ENCODE results near the gene BLTP3B.

The BLTP3B gene

DNA sequence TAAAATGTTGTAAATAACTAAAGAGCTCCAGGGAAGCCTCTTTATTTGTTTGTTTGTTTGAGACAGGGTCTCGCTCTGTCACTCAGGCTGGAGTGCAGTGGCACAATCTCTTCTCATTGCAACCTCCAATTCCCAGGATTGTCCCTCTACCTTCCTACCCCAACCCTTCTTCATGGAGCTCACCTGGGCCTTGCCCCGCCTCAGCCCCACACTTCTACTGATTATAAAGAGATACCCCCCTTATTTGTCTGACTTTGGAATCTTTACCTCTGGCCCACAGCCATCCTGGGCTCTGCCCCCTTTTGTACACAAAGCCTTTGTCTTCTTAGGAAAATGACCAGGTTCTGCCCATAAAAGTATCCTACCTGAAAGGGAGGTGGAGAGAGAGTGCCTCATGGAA is 9.1 kb upstream of the BLTP3B start:
- TF ChIP-seq, protein P1, sequence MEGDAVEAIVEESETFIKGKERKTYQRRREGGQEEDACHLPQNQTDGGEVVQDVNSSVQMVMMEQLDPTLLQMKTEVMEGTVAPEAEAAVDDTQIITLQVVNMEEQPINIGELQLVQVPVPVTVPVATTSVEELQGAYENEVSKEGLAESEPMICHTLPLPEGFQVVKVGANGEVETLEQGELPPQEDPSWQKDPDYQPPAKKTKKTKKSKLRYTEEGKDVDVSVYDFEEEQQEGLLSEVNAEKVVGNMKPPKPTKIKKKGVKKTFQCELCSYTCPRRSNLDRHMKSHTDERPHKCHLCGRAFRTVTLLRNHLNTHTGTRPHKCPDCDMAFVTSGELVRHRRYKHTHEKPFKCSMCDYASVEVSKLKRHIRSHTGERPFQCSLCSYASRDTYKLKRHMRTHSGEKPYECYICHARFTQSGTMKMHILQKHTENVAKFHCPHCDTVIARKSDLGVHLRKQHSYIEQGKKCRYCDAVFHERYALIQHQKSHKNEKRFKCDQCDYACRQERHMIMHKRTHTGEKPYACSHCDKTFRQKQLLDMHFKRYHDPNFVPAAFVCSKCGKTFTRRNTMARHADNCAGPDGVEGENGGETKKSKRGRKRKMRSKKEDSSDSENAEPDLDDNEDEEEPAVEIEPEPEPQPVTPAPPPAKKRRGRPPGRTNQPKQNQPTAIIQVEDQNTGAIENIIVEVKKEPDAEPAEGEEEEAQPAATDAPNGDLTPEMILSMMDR (conservative IDR thresholded peaks at IDR 0.05; ENCODE audit: low read depth, low read length): no peak
- no peak for DNase-seq (ENCODE audit: low read depth)
- H3K4me3 ChIP-seq (ENCODE audit: low read length): no peak overlapping the region

DNA sequence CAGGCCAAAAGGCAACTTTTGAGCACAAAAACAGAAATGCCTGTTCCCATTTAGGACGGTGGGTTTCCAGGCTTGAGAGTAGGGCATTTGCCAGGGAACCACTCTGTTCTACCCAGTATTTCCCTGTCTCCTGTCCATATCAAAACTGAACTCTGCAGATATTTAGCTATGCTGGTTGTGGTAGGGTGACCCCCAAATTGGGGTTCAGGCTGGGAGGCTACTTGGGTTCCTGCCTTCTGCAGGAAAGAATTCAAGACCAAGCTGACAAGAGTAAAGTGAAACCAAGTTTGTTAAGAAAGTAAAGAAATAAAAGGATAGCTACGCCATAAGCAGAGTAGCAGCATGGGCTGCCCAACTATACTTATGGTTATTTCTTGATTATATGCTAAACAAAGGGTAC is 3.6 kb upstream of the BLTP3B start:
- no peak overlapping the region for H3K4me3 ChIP-seq (ENCODE audit: low read length)
- TF ChIP-seq, protein P1 (conservative IDR thresholded peaks at IDR 0.05; ENCODE audit: low read depth, low read length): no peak
- DNase-seq (ENCODE audit: low read depth): no peak

DNA sequence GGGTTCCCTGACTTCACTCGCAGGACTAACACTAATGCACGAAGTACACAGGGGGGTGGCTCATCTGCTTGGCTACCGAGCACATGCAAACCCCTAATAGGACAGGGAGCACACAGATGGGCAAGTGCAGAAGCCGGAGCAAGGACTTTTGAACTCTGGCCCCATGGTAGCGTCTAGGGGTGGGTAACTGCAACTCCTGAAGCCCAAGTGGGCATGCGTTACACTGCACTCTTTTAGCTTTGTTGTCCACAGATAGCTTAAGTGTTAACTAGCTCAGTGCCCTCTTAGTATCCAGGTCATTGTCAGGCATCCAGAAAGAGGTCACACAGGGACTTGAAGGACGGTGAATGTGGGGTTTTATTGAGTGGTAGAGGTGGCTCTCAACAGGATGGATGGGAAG is 3.0 kb upstream of the BLTP3B start:
- no peak overlapping the region for H3K4me3 ChIP-seq (ENCODE audit: low read length)
- DNase-seq (ENCODE audit: low read depth): no peak
- TF ChIP-seq, protein P1 (conservative IDR thresholded peaks at IDR 0.05; ENCODE audit: low read depth, low read length): no peak

DNA sequence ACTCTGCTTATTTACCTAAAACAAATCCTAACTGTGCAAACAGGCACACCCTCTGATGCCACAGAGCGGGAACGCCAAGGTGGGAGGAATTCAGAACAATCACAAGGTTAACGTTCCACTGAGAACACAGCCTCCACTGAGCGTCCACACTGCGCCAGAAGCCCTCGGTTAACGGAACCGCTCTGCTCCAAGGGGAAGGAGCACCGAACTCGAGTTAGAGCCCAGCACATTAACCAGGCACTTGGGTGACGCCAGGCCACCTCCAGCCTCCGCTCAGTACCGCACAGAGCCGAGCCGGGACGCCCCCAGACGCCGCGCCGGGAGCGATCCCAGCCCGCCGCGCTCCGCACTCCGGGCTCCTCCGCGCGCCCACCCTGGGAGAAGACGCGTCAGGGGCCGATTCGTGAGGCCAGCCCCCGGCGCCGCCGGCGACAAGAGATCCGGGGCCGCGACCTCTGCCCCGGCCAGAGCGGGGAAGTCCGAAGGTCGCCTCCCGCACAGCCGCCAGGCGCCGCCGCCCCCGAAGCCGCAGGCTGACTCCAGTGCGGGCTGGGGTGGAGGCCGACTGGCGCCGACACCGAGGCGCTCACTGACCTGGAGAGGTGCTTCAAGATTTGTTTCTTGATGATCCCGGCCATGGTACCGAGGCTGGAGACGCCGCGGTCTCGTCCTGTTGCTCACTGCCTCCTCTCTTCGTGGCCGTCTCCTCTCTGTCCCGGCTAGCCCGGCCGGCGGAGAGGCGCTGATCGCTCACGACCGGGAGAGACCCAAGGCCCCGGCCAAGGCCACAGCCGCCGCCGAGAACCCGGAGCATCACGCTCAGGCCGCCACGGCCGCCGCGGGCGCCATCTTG is 450 bp downstream of the BLTP3B start:
- TF ChIP-seq, protein P1 (conservative IDR thresholded peaks at IDR 0.05; ENCODE audit: low read depth, low read length): no peak
- DNase-seq (ENCODE audit: low read depth): no peak
- peak overlapping the region; percentile 88 for H3K4me3 ChIP-seq (ENCODE audit: low read length)

DNA sequence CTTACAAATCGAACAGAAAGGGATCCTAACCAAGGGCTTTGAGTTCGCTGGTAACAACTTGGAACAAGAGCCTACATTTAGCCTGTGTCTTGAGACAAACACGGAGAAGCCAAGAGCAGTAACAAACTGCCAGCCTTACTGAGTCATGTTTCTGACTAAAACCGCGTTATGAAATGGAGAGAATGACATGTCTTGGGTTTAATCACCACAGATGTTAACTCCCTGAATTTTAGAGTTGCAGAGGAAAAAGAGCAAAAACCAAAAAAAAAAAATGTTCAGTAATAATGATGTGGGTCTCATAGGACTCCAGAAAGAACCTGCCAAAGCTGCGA is 1.0 kb downstream of the BLTP3B start:
- DNase-seq (ENCODE audit: low read depth): peak; percentile 76

DNA sequence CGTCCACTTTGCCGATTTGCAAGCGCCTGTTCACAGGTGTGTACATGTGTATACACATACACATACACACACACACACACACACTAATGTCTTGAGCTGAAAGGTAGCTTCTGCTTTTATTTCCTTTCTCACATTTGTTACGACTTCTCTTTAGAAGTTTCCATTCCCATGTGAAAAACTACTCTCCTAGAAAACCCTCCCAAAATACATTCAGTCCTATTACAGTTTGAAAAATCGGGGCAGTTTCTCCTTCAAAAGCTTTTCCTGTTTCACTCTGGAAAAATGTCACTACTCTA is 3.9 kb downstream of the BLTP3B start:
- TF ChIP-seq, protein P1 (conservative IDR thresholded peaks at IDR 0.05; ENCODE audit: low read depth, low read length): no peak
- H3K4me3 ChIP-seq (ENCODE audit: low read length): no peak overlapping the region

More for the DNA sequence above, 1.0 kb downstream of the BLTP3B start:
- peak overlapping the region; percentile 88 for H3K4me3 ChIP-seq (ENCODE audit: low read length)
- TF ChIP-seq, protein P1 (conservative IDR thresholded peaks at IDR 0.05; ENCODE audit: low read depth, low read length): no peak

DNA sequence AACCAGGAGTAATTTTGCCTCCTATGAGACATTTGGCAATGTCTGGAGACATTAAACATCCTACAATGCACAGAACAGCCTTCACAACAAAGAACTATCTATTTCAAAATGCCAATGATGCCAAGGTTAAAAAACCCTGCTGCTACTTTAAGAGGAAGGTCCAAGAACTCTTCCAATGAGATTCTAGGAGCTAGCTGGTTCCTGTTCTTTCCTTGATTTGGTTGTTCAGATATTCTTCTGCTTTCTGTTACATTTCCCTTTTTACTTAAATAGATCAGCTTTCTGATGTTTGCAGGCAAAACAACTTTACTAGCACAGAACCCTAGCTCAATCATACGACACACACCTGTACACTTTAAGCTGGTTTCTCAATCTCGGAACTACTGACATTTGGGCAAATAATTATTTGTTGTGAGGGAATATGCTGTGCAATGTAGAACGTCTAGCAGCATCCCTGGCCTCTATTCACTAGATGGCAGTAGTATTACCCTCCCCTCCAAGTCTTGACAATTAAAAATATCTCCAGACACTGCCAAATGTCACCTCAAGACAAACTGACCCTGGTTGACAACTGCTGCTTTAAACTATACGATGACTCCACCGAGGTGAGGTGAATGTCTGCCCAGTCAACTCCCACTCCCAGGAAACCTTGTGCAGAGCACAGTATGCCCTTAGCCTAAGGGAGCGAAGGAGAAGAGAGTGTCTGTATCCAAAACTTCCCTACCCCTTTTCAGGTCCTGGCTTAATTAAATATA is 4.4 kb downstream of the BLTP3B start:
- no peak overlapping the region for H3K4me3 ChIP-seq (ENCODE audit: low read length)
- TF ChIP-seq, protein P1 (conservative IDR thresholded peaks at IDR 0.05; ENCODE audit: low read depth, low read length): peak; percentile 53
- no peak for DNase-seq (ENCODE audit: low read depth)

More for the DNA sequence above, 3.9 kb downstream of the BLTP3B start:
- DNase-seq (ENCODE audit: low read depth): no peak

Measured in retinal pigment epithelial cell (primary cell).